GM18907 (cell line): ENCODE data around the gene OSBP2.
A peak's percentile ranks its signal among the peaks of the same experiment; 100 is the strongest.

Experiments used
- ATAC-seq: cut with Tn5 transposase; IDR thresholded peaks from one replicate; pipeline ENCODE4 v1.9.1; 2021; ENCODE audit warnings: mild to moderate bottlenecking, moderate library complexity; ENCODE audit not compliant: unreplicated experiment

The OSBP2 gene, protein sequence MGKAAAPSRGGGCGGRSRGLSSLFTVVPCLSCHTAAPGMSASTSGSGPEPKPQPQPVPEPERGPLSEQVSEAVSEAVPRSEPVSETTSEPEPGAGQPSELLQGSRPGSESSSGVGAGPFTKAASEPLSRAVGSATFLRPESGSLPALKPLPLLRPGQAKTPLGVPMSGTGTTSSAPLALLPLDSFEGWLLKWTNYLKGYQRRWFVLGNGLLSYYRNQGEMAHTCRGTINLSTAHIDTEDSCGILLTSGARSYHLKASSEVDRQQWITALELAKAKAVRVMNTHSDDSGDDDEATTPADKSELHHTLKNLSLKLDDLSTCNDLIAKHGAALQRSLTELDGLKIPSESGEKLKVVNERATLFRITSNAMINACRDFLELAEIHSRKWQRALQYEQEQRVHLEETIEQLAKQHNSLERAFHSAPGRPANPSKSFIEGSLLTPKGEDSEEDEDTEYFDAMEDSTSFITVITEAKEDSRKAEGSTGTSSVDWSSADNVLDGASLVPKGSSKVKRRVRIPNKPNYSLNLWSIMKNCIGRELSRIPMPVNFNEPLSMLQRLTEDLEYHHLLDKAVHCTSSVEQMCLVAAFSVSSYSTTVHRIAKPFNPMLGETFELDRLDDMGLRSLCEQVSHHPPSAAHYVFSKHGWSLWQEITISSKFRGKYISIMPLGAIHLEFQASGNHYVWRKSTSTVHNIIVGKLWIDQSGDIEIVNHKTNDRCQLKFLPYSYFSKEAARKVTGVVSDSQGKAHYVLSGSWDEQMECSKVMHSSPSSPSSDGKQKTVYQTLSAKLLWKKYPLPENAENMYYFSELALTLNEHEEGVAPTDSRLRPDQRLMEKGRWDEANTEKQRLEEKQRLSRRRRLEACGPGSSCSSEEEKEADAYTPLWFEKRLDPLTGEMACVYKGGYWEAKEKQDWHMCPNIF

DNA sequence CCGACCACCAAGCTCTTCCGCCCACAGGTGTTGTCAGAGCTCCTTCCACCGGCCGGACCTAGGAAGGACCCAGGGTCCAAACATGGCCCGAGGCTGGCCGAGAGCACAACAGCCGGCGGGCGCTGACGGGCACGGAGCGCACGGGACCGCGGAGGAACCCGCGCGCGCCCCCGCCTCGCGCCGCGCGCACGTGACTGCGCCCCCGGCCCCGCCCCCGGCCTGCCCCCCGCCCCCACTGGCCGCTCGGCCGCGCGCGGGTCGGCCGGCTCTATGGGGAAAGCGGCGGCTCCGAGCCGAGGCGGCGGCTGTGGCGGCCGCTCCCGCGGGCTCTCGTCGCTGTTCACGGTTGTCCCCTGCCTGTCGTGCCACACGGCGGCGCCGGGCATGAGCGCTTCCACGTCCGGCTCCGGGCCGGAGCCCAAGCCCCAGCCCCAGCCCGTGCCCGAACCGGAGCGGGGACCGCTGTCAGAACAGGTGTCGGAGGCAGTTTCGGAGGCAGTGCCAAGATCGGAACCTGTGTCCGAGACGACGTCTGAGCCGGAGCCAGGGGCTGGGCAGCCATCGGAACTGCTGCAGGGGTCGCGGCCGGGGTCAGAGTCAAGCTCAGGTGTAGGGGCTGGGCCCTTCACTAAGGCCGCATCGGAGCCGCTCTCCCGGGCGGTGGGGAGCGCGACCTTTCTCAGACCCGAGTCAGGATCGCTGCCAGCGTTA, at the start of gene OSBP2:
OSBP2 (plus strand) TSS at position 235 of the 711 bp plus-strand sequence; CDS start at position 271, 36 bp downstream.
- peak; percentile 43 for ATAC-seq

DNA sequence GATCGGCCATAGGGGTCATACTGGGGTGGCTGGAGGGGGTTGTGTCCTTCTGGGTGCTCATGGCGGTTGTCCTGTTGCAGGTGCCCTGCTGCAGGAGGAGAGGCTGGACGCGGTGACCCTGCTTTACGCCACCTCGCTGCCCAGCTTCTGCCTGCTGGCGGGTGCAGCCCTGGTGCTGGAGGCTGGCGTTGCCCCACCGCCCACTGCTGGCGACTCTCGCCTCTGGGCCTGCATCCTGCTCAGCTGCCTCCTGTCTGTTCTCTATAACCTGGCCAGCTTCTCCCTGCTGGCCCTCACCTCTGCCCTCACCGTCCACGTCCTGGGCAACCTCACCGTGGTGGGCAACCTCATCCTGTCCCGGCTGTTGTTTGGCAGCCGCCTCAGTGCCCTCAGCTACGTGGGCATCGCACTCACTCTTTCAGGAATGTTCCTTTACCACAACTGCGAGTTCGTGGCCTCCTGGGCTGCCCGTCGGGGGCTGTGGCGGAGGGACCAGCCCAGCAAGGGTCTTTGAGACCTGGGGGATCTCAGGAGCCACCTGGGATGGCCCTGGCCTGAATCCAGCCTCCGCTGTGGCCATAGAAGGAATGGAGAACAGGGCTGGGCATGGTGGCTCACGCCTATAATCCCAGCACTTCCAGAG, 48.0 kb upstream of the OSBP2 start:
- no peak for ATAC-seq

DNA sequence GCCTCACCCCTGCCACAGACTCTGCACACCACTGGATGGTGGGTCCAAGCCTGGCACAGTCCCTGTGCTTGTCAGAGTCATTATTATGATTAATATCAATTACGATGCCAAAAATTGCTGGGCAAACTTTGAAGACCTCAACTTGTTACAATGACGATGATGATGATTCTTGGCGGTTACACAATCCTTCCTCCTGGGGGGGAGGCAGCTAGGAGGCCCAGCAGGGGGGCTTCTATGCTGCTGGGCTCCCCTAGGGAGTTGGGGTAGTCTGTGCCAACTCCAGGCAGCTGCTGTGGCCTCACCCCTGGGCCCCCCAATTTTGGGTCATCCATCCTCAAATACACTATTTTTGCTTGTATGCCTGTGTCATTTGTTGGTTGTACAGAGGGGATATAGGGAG, 47.1 kb upstream of the OSBP2 start:
- no peak for ATAC-seq

DNA sequence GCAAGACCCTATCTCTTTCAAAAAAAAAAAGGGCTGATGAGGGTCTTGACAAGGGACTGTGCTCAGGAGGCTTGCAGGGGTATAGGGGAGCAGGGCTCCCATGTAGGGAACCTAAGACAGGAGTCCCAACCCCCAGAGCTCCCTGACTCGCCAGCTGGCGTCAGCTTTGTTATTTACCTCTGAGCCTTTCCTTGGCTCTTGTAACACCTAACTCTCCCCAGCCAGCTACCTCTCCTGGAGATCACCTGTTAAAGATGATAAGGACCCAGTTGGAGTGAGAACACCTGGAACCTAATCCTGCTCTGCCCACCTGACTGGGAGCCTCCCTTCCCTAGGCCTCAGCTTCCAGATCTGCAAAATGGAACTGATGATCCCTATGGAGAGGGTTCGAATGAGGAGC, 45.8 kb upstream of the OSBP2 start:
- no peak for ATAC-seq

DNA sequence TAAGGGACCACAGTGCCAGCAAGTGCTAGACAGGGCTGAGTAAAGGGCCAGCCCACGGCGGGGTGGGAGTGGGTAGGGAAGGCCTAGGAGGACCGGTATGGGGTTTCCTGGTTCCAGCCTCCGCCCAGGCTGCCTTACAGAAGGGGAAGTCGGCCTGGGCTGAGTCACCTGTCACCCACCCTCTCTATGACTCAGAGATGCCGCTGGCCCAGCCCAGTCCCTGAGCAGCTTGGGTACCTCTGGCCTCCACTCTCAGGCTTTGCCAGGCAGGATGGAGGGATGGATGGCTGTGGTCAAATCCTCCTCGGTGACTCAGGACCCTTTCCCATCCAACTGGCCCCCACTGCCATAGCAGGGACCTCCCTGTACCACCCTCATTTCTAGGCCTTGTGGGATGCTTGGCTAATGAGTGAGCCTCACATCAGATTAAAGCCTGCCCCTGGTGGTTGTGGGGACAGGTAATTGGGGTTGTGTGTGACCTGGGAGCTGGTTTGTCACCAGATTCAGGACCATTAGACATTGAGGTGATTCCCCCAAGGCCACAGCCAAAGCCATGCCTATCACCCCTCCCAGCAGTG, 45.2 kb upstream of the OSBP2 start:
- no peak for ATAC-seq

DNA sequence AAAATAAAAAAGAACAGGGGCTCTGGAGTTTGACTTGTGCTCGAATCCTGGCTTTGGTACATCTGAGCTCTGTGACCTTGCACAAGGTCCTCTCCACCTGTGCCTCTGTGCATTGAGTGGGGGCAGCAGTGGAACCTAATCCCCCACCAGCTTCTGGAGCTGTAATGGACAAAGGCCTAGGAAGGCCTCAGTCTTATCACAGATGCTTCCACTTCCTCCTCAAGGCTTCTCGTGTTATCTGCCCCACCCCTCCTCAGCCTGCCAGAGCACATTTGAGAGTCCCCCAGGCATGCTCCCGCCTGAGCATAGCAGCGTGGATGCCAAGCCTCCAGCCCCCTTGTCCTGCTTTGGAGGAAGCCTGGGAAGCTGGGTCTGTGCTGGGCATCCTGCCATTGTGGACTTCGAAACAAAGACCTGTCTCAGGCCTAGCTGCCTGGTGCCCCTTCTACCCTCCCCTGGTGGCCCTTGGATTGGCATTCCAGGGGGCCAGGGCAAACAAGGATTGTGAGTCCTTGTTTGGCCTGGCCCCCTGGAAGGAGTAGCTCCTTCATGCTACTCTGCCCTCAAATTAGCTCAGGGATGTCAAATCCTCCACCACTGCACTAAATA, 44.1 kb upstream of the OSBP2 start:
- no peak for ATAC-seq

DNA sequence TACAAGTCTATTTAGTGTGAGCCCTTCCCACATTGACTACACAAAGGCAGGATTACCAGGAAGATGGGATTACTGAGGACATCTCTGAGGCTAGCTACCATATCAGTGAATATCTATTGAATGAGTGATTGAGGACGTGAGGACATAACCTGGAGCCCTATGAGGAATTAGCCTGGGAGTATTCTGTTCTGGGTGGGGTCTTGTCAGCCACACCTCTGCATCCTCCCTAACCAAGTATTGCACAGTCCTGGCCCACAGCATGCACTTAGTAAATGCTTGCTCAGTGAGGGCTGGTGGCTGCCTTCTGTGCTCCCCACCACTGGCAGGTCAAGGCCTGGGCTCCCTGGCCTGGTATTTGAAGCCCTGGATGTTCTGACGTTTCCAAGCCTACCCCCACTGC, 41.8 kb upstream of the OSBP2 start:
- ATAC-seq, result no peak

DNA sequence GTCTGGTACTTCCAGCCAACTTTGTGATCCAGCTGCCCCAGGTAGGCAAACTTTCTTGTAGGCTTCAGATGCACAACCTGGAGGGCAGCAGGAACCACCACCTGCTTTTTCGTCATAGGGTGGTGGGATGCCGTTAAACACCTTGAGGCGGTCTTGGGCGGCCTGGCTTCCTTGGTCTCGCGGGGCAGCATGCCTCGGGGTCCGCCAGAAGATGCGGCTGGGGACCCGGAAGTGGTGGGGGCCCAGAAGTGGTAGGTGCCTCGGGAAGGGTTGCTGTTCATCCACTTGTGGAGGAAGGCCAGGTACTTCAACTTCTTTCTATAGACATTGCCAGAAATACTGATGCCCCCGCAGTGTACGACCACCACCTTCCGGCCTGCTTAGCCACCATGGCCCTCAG, 40.3 kb upstream of the OSBP2 start:
- no peak for ATAC-seq

DNA sequence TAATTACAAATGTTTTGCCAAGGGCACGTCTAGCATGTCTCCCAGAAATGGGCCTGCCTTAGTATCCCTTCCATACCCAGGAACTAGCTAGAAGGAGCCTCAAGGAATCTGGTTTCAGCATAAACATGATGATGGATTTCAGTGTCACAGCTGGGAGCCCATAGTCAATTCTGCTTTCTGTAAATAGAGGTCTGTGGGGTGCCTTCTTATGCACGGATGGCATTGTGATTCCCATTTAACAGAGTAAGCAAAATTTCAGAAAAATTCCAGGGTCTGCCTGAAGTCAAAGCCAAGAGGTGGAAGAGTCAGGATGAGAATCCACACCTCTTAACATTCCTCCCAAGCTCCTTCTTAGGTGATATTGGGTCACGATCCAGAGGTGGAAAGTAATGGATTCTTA, 39.1 kb upstream of the OSBP2 start:
- ATAC-seq, result no peak

DNA sequence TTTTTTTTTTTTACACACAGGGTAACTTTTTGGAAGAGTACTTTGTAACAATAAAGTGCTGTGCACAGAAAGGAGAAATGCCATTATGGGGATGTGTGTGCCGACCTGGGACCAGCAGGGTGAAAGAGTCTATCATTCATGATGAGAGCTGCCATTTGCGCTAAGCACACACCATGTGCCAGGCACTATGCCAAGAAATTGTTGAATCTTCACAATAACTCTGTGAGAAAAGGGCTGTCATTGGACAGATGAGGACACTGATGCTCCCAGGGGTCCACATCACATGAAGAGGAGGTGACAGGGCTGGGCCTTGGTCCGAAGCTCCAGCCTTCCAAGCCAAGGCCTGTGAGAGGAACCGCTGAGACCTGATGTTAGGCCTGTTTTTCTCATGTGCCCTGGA, 32.6 kb upstream of the OSBP2 start:
- ATAC-seq, result no peak

DNA sequence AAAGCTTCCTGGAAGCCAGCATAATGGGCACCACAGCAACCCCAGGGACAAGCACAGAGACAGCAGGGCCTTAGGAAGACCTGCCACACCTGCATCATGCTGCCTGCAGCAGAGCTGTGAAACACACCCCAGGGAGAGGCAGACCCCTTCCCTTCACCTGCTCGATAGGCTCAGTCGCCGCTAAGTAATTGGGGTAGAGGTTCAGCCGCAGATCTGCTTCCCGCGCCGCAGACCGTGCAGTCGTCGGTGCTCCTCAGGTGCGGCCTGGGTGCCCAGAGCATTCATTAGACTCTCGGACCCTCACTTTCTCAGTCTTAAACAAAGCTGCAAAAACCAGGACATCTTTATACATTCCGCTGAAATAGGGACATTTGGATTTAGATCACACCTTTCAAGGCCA, 29.9 kb upstream of the OSBP2 start:
- ATAC-seq, result no peak

DNA sequence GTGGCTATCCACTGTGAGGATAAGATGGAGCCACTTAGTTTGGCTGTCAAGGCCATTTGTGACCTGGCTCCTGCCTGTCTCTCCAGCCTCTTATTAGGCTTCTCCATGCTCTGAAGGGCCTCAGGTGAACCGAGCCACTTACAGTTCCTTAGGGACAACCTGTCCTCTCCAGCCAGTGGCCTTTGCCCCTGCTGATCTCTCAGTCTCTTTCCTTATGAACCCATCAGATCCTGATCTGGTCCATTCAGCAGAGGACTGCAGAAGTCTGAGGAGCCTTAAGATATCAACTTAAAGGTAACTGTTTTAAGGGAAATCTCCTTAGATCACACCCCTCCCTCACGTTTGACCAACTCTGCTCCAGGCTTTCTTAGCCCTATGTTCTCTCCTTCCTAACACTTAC, 29.4 kb upstream of the OSBP2 start:
- ATAC-seq, result no peak

DNA sequence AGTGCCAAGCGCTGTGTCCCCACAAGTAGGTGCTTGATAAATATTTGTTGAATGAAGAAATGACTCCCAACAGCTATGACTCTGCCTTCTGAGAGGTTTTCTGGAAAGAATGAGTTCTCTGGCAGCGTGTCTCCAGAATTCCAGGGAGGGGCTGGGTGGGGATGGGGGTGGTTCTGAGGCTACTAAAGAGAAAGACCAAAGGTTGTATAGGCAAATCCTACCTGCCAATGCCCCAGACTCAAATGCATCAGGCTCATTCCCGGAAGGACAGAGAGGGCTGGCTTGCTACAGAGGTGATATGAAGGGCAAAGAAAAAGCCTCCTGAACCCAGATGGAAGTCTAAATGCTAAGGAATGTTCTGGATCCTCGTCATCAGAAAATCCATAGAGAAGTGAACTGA, 28.9 kb upstream of the OSBP2 start:
- no peak for ATAC-seq

DNA sequence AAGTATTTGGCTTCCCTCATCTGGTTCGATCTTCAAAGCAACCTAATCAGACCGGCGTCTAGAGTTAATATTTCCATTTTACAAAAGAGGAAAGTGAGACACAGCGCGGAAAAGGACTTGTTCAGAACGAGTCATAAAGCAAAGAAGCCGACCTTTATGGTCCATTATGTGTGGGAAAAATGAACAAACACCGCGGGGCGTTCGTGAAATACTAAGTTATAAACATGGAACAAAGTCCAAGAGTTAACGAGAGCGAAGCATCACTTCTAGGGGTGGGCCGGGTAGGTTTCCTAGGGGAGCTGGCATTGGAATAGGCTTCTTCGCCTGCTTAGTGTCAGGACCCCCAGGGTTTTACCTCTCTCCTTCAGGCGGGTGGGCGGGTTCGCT, 27.6 kb upstream of the OSBP2 start:
- no peak for ATAC-seq

DNA sequence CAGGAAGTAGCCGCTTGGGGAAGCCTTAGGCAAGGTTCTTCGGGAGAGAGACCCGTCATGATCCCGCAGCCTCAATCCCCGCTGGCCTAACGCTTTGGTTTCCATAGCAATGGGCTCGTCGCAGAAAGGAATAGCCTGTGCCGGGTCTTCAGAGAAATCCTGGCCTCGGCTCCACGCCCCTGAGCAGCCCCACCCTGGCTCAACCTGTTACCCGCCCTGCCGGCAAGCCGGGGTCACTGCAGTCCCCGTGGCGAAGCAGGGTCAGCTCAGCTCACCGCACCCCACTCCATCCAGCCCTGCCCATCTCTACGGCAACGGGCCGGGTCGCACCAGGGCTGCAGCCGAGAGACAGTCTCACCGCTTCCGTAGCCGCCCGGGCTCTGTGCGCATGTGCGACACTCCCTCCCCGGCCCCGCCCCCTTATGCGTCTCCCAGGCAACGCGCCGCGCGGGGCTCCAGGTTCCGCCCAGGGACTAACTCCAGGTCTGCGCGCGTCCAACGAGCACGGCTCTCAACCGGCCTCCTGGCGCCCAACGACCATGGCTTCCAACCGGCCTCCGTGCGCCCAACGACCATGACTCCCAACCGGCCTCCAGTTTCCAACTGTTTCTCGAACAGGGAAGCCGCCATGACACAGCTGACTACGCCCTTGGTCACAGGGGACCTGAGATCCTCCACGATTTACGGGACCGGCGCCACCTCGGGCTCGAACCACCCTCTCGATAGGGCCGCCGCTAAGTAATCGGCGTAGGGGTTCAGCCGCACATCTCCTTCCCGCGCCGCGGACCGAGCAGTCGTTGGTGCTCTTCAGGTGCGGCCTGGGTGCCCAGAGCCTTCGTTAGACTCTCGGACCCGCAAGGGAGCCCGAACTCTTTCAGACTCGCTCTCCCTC, 26.9 kb upstream of the OSBP2 start, which contains the start of gene DUSP18:
DUSP18 (minus strand) TSS at position 382 of the 892 bp plus-strand sequence. CDS start 3,872 bp downstream, outside the sequence.
- peak; percentile 84 for ATAC-seq

DNA sequence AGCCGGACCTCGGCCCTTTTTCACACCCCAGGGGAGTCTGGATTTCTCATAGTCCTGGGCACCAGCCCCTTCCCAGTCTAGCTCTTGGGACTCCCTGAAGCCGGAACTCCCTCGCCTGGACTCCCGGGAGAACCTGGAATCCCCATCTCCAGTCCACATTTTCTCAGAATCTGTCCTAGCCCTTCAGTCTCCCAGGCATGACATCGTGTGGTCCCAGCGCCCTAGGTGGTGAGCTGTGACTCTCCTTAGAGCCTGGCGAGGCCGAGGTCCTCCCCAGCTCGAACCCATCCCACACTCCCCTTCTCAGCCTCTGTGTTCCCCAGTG, 26.3 kb upstream of the OSBP2 start:
- no peak for ATAC-seq

DNA sequence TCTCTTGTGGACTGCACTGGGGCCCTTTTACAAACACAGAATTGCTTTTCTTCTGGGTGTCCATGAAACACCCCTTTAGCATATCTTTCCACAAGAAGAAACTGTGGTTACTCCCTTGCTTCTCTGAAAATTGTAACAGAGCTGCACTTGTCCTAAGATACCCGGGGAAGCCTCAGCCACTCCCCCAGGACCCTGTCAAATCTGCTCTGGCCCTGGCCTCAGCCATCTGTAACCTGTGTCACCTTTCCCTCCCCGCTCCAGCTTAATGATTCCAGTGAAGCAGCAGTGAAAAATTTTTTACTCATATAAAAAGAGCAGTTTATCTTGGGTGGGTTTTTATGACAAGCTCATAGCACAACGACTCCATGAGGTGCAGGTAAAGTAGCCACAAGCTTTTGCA, 23.6 kb upstream of the OSBP2 start:
- no peak for ATAC-seq

DNA sequence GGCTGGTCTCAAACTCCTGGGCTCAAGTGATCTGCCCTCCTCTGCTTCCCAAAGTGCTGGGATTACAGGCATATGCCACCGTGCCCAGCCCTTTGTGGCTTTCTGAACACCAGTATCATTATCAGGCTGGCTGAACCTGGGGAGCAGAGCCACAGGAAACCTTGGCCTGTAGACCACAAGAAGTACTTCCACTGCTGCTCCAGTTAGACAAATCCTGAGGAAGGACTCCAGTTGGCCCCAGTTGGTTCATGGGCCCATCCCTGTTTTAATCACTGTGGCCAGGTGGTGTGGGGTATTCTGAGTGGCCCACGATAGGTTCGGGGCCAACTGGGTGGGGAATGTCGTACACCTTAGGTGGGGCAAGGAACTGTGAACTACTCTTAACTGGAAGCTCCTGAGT, 21.5 kb upstream of the OSBP2 start:
- no peak for ATAC-seq

DNA sequence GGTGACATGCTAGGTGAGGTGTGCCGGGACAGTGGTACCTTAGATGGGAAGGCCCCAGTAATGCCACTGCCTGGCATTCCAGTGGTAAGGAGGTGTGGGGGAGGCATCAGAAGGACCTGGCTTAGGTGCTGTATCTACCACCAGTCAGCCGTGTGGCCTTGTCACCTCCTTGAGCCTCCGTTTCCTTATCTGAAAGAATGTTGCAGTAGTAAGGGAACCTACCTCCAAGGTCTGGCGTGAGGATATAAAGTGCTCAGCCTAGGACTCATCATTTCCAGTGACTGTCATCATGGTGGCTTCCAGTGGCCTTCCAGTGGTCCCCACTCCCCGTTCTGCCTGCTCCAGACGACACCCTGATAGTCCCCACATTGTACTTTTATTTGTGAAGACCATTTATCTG, 20.2 kb upstream of the OSBP2 start:
- ATAC-seq, result no peak
